Activated T-cell treated with anti-CD3 and anti-CD28 coated beads, Interleukin-2, amount 50 U/mL, for 72 hours (primary cell): Measurements from ENCODE around the gene AFP. TPM values are rescaled to one million over a fixed set of nuclear protein-coding genes. Genes with fewer than 3 reads are reported as not detected.

Experiments
- ATAC-seq, 2 donors: fragments of 150-1000 bp; cut with Tn5 transposase; replicated peaks in 1 of 2; 2 replicates each; pipeline ENCODE4 v1.10.0; 2021; ENCODE audit warnings: moderate library complexity in 2 of 2, mild to moderate bottlenecking in 1 of 2
- DNase-seq, 2 donors: peaks; one replicate each; pipeline ENCODE4 v3.0.0; 2021 to 2022; ENCODE audit warnings: mixed read lengths in 1 of 2
- H3K27ac Mint-ChIP-seq: one replicate; pipeline ENCODE4 v1.8.0; 2022; ENCODE audit warnings: mild to moderate bottlenecking, moderate library complexity, mixed read lengths
- H3K27me3 Mint-ChIP-seq: one replicate; pipeline ENCODE4 v1.8.0; 2022; ENCODE audit warnings: low read depth, mixed read lengths
- H3K36me3 Mint-ChIP-seq, 2 donors: one replicate each; pipeline ENCODE4 v1.8.0; 2022; ENCODE audit warnings: mixed read lengths in 2 of 2, mild to moderate bottlenecking in 1 of 2; ENCODE audit not compliant: insufficient read depth in 2 of 2
- H3K4me1 Mint-ChIP-seq: one replicate; pipeline ENCODE4 v1.8.0; 2022; ENCODE audit warnings: low read depth, mixed read lengths
- H3K4me3 Mint-ChIP-seq, 2 donors: one replicate each; pipeline ENCODE4 v1.8.0; 2022; ENCODE audit warnings: mild to moderate bottlenecking in 2 of 2, mixed read lengths in 2 of 2, moderate library complexity in 2 of 2
- H3K9me3 Mint-ChIP-seq, 2 donors: one replicate each; pipeline ENCODE4 v1.8.0; 2022; ENCODE audit warnings: mixed read lengths in 2 of 2
- total RNA-seq, 2 donors: library from RNA; stranded (reverse); gene quantifications; one replicate each; pipeline ENCODE4 v1.2.3, GENCODE V29; 2022

The AFP gene
- total RNA-seq, 2 donors from 2014 or later: not detected

DNA sequence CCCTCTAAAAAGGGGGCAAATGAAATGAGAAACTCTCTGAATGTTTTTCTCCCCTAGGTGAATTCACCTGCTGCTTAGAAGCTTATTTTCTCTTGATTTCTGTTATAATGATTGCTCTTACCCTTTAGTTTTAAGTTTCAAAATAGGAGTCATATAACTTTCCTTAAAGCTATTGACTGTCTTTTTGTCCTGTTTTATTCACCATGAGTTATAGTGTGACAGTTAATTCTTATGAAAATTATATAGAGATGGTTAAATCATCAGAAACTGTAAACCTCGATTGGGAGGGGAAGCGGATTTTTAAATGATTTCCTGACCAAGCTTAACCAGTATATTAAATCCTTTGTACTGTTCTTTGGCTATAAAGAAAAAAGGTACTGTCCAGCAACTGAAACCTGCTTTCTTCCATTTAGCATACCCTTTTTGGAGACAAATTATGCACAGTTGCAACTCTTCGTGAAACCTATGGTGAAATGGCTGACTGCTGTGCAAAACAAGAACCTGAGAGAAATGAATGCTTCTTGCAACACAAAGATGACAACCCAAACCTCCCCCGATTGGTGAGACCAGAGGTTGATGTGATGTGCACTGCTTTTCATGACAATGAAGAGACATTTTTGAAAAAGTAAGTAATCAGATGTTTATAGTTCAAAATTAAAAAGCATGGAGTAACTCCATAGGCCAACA is 27.7 kb upstream of the AFP start:
- Mint-ChIP-seq H3K27ac (no peak overlapping the region), H3K27me3 (no peaks in the 10 kb centered on the region)
- ATAC-seq: no peak

DNA sequence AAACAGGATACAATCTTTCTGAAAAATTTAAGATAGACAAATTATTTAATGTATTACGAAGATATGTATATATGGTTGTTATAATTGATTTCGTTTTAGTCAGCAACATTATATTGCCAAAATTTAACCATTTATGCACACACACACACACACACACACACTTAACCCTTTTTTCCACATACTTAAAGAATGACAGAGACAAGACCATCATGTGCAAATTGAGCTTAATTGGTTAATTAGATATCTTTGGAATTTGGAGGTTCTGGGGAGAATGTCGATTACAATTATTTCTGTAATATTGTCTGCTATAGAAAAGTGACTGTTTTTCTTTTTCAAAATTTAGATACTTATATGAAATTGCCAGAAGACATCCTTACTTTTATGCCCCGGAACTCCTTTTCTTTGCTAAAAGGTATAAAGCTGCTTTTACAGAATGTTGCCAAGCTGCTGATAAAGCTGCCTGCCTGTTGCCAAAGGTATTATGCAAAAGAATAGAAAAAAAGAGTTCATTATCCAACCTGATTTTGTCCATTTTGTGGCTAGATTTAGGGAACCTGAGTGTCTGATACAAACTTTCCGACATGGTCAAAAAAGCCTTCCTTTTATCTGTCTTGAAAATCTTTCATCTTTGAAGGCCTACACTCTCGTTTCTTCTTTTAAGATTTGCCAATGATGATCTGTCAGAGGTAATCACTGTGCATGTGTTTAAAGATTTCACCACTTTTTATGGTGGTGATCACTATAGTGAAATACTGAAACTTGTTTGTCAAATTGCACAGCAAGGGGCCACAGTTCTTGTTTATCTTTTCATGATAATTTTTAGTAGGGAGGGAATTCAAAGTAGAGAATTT is 26.8 kb upstream of the AFP start:
- ATAC-seq (no peak), DNase-seq (no peak)
- no peaks in the 10 kb centered on the region for H3K36me3 Mint-ChIP-seq
- no peaks in the 10 kb centered on the region for H3K4me1 Mint-ChIP-seq
- H3K4me3 Mint-ChIP-seq: no peak overlapping the region
- no peaks in the 10 kb centered on the region for H3K27me3 Mint-ChIP-seq
- no peak overlapping the region for H3K27ac Mint-ChIP-seq
- no peaks in the 10 kb centered on the region for H3K9me3 Mint-ChIP-seq

More for the DNA sequence above, 27.7 kb upstream of the AFP start:
- no peak for DNase-seq
- H3K4me1 Mint-ChIP-seq: no peaks in the 10 kb centered on the region
- no peaks in the 10 kb centered on the region for H3K36me3 Mint-ChIP-seq
- no peak overlapping the region for H3K4me3 Mint-ChIP-seq
- no peaks in the 10 kb centered on the region for H3K9me3 Mint-ChIP-seq

DNA sequence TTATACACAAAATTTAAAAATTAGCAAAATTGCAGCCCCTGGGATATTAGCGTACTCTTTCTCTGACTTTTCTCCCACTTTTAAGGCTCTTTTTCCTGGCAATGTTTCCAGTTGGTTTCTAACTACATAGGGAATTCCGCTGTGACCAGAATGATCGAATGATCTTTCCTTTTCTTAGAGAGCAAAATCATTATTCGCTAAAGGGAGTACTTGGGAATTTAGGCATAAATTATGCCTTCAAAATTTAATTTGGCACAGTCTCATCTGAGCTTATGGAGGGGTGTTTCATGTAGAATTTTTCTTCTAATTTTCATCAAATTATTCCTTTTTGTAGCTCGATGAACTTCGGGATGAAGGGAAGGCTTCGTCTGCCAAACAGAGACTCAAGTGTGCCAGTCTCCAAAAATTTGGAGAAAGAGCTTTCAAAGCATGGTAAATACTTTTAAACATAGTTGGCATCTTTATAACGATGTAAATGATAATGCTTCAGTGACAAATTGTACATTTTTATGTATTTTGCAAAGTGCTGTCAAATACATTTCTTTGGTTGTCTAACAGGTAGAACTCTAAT is 26.0 kb upstream of the AFP start:
- Mint-ChIP-seq H3K36me3 (no peaks in the 10 kb centered on the region), H3K9me3 (no peaks in the 10 kb centered on the region), H3K4me1 (no peaks in the 10 kb centered on the region), H3K4me3 (no peak overlapping the region), H3K27ac (no peak overlapping the region), H3K27me3 (no peaks in the 10 kb centered on the region)
- no peak for ATAC-seq
- no peak for DNase-seq

DNA sequence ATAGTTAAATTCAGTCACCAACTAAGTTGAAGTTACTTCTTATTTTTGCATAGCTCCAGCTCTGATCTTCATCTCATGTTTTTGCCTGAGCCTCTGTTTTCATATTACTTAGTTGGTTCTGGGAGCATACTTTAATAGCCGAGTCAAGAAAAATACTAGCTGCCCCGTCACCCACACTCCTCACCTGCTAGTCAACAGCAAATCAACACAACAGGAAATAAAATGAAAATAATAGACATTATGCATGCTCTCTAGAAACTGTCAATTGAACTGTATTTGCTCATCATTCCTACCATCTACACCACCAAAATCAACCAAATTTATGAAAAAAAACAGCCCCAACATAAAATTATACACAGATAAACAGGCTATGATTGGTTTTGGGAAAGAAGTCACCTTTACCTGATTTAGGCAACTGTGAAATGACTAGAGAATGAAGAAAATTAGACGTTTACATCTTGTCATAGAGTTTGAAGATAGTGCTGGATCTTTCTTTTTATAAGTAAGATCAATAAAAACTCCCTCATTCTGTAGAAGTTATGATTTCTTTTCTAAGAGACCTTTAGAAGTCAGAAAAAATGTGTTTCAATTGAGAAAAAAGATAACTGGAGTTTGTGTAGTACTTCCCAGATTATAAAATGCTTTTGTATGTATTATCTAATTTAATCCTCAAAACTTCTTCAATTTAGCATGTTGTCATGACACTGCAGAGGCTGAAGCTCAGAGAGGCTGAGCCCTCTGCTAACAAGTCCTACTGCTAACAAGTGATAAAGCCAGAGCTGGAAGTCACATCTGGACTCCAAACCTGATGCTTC is 24.9 kb upstream of the AFP start:
- H3K4me1 Mint-ChIP-seq: no peaks in the 10 kb centered on the region
- H3K36me3 Mint-ChIP-seq: no peaks in the 10 kb centered on the region
- H3K27ac Mint-ChIP-seq: no peak overlapping the region
- no peaks in the 10 kb centered on the region for H3K27me3 Mint-ChIP-seq
- no peak overlapping the region for H3K4me3 Mint-ChIP-seq
- no peak for DNase-seq
- ATAC-seq: no peak
- H3K9me3 Mint-ChIP-seq: no peaks in the 10 kb centered on the region

DNA sequence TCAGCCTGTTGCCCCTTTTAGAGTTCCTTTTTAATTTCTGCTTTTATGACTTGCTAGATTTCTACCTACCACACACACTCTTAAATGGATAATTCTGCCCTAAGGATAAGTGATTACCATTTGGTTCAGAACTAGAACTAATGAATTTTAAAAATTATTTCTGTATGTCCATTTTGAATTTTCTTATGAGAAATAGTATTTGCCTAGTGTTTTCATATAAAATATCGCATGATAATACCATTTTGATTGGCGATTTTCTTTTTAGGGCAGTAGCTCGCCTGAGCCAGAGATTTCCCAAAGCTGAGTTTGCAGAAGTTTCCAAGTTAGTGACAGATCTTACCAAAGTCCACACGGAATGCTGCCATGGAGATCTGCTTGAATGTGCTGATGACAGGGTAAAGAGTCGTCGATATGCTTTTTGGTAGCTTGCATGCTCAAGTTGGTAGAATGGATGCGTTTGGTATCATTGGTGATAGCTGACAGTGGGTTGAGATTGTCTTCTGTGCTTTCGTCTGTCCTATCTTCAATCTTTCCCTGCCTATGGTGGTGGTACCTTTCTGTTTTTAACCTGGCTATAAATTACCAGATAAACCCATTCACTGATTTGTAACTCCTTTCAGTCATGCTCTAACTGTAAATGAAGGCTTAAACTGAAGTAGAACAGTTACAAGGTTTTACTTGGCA is 24.1 kb upstream of the AFP start:
- no peaks in the 10 kb centered on the region for H3K9me3 Mint-ChIP-seq
- no peak overlapping the region for H3K27ac Mint-ChIP-seq
- DNase-seq (no peak), ATAC-seq (no peak)
- no peaks in the 10 kb centered on the region for H3K27me3 Mint-ChIP-seq
- no peak overlapping the region for H3K4me3 Mint-ChIP-seq
- no peaks in the 10 kb centered on the region for H3K36me3 Mint-ChIP-seq
- H3K4me1 Mint-ChIP-seq: no peaks in the 10 kb centered on the region

DNA sequence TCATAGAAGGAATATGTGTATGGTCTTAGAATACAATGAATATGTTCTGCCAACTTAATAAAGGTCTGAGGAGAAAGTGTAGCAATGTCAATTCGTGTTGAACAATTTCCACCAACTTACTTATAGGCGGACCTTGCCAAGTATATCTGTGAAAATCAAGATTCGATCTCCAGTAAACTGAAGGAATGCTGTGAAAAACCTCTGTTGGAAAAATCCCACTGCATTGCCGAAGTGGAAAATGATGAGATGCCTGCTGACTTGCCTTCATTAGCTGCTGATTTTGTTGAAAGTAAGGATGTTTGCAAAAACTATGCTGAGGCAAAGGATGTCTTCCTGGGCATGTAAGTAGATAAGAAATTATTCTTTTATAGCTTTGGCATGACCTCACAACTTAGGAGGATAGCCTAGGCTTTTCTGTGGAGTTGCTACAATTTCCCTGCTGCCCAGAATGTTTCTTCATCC is 22.7 kb upstream of the AFP start:
- H3K4me1 Mint-ChIP-seq: no peaks in the 10 kb centered on the region
- no peaks in the 10 kb centered on the region for H3K27me3 Mint-ChIP-seq
- H3K27ac Mint-ChIP-seq: no peak overlapping the region
- H3K9me3 Mint-ChIP-seq: no peaks in the 10 kb centered on the region
- no peak for ATAC-seq
- DNase-seq: no peak
- H3K36me3 Mint-ChIP-seq: no peaks in the 10 kb centered on the region
- H3K4me3 Mint-ChIP-seq: no peak overlapping the region

DNA sequence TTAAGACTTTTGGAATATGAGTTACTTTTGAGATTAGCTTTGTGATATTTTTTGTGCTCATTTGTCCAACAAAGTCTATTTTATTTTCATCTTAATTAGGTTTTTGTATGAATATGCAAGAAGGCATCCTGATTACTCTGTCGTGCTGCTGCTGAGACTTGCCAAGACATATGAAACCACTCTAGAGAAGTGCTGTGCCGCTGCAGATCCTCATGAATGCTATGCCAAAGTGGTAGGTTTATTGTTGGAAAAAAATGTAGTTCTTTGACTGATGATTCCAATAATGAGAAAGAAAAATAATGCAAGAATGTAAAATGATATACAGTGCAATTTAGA is 21.1 kb upstream of the AFP start:
- DNase-seq: no peak
- Mint-ChIP-seq H3K4me1 (no peaks in the 10 kb centered on the region), H3K36me3 (no peaks in the 10 kb centered on the region), H3K27me3 (no peaks in the 10 kb centered on the region), H3K27ac (no peak overlapping the region), H3K4me3 (no peak overlapping the region), H3K9me3 (no peaks in the 10 kb centered on the region)
- no peak for ATAC-seq

DNA sequence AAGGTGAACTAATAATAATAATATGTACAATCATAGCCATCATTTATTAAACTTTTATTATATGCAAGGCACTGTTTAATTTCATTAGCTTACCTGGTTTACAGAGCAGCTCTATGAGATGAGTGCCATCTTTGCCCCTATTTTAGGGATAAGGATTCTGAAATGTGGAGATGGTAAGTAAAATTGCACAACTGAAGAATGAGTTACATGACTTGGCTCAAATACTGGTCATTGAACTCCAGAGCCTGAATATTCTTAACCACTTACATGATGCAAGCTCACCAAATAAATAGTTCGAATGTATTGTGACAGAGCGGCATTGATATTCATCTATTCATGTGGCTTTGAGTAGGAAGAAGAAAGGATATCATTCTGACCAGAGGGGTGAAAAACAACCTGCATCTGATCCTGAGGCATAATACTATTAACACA is 20.2 kb upstream of the AFP start:
- Mint-ChIP-seq H3K36me3 (no peaks in the 10 kb centered on the region), H3K4me3 (no peak overlapping the region), H3K27me3 (no peaks in the 10 kb centered on the region), H3K9me3 (no peaks in the 10 kb centered on the region), H3K27ac (no peak overlapping the region), H3K4me1 (no peaks in the 10 kb centered on the region)
- DNase-seq (no peak), ATAC-seq (no peak)

DNA sequence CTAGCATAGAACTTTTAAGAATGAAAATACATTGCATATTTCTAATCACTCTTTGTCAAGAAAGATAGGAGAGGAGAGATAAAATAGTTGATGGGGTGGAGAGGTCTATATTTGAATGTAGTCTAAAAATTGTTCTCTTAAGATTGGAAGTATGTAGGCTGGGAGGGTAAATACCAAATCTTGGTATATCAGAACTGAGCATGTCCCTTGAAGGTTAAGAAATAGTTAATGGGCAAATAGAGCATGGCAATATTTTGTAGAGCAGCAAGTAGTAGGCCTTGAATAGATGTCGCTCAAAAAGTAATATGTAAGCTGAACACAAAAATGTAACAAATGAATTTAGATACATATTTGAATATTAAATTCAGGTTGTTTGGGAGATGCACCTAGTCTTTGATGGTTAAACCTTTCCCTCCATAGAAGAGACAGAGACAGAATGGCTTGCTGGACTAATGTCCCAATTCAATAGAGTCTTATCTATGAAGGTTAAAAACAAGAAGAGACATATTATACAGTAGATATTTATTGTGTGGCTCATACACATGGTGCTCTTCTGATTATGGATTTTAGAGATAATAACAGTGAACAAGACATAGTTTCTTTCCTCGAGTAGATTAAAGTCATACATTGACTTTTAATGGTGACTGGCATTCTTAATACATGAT is 19.5 kb upstream of the AFP start:
- no peak for DNase-seq
- ATAC-seq: no peak
- Mint-ChIP-seq H3K4me1 (no peaks in the 10 kb centered on the region), H3K4me3 (no peak overlapping the region), H3K27ac (no peak overlapping the region), H3K27me3 (no peaks in the 10 kb centered on the region), H3K36me3 (no peaks in the 10 kb centered on the region), H3K9me3 (no peaks in the 10 kb centered on the region)

DNA sequence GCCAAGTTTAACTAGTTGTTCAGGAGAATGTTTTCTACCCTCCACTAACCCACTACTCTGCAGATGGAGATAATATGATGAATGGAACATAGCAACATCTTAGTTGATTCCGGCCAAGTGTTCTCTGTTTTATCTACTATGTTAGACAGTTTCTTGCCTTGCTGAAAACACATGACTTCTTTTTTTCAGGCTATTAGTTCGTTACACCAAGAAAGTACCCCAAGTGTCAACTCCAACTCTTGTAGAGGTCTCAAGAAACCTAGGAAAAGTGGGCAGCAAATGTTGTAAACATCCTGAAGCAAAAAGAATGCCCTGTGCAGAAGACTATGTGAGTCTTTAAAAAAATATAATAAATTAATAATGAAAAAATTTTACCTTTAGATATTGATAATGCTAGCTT is 18.7 kb upstream of the AFP start:
- no peaks in the 10 kb centered on the region for H3K4me1 Mint-ChIP-seq
- no peaks in the 10 kb centered on the region for H3K36me3 Mint-ChIP-seq
- no peaks in the 10 kb centered on the region for H3K9me3 Mint-ChIP-seq
- no peak overlapping the region for H3K27ac Mint-ChIP-seq
- no peak overlapping the region for H3K4me3 Mint-ChIP-seq
- H3K27me3 Mint-ChIP-seq: no peaks in the 10 kb centered on the region
- DNase-seq (no peak), ATAC-seq (no peak)

DNA sequence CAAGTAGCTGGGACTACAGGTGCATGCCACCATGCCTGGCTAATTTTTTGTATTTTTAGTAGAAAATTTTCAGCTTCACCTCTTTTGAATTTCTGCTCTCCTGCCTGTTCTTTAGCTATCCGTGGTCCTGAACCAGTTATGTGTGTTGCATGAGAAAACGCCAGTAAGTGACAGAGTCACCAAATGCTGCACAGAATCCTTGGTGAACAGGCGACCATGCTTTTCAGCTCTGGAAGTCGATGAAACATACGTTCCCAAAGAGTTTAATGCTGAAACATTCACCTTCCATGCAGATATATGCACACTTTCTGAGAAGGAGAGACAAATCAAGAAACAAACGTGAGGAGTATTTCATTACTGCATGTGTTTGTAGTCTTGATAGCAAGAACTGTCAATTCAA is 18.0 kb upstream of the AFP start:
- DNase-seq (no peak), ATAC-seq (no peak)
- no peak overlapping the region for H3K27ac Mint-ChIP-seq
- no peak overlapping the region for H3K4me3 Mint-ChIP-seq
- no peaks in the 10 kb centered on the region for H3K9me3 Mint-ChIP-seq
- H3K27me3 Mint-ChIP-seq: no peaks in the 10 kb centered on the region
- H3K4me1 Mint-ChIP-seq: no peaks in the 10 kb centered on the region
- no peaks in the 10 kb centered on the region for H3K36me3 Mint-ChIP-seq

DNA sequence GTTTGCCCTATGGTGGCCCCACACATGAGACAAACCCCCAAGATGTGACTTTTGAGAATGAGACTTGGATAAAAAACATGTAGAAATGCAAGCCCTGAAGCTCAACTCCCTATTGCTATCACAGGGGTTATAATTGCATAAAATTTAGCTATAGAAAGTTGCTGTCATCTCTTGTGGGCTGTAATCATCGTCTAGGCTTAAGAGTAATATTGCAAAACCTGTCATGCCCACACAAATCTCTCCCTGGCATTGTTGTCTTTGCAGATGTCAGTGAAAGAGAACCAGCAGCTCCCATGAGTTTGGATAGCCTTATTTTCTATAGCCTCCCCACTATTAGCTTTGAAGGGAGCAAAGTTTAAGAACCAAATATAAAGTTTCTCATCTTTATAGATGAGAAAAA is 17.3 kb upstream of the AFP start:
- Mint-ChIP-seq H3K36me3 (no peaks in the 10 kb centered on the region), H3K4me3 (no peak overlapping the region), H3K9me3 (no peaks in the 10 kb centered on the region), H3K27ac (no peak overlapping the region), H3K27me3 (no peaks in the 10 kb centered on the region), H3K4me1 (no peaks in the 10 kb centered on the region)
- DNase-seq (no peak), ATAC-seq (no peak)
